Right lobe of liver (tissue), 6 donors: Measurements from ENCODE around the gene IGF2. TPM values are rescaled to one million over a fixed set of nuclear protein-coding genes. Genes with fewer than 3 reads are reported as not detected.
A peak's percentile ranks its signal among the peaks of the same experiment; 100 is the strongest.

Experiments
- ATAC-seq, 4 donors: fragments of 200-7000 bp; cut with Tn5 transposase; one replicate each; pipeline ENCODE4 v1.9.1; 2020; ENCODE audit warnings: mild to moderate bottlenecking in 4 of 4, moderate library complexity in 4 of 4
- DNase-seq, 3 donors: peaks; one replicate each; pipeline ENCODE4 v3.0.0-alpha.2; 2020
- H3K27ac ChIP-seq, 3 donors: fragments of 200-600 bp; one replicate each; pipeline ENCODE4 v1.8.0; 2022
- H3K27me3 ChIP-seq, 2 donors: fragments of 200-600 bp; one replicate each; pipeline ENCODE4 v1.8.0; 2022
- H3K36me3 ChIP-seq, 4 donors: fragments of 200-600 bp; sonication (generic) in 1 of 4; one replicate each; pipeline versions ENCODE4 v1.5.1 to v1.8.0; 2017 to 2022; ENCODE audit warnings: control low read depth in 1 of 4
- H3K4me1 ChIP-seq, 4 donors: fragments of 200-600 bp; sonication (generic) in 1 of 4; one replicate each; pipeline versions ENCODE4 v1.5.1 to v1.8.0; 2017 to 2022; ENCODE audit warnings: control low read depth in 1 of 4
- H3K4me3 ChIP-seq, 3 donors: fragments of 200-600 bp; one replicate each; pipeline ENCODE4 v1.8.0; 2022
- H3K9me3 ChIP-seq, 4 donors: fragments of 200-600 bp; sonication (generic) in 1 of 4; one replicate each; pipeline versions ENCODE4 v1.5.1 to v1.8.0; 2017 to 2022; ENCODE audit warnings: control low read depth in 1 of 4
- CTCF ChIP-seq, 4 donors: fragments of 200-600 bp in 3 of 4; fragments of 450-650 bp in 1 of 4; IDR thresholded peaks; one replicate each; pipeline versions ENCODE4 v1.5.1 to v1.8.0; 2016 to 2022; ENCODE audit warnings: antibody characterized with exemption in 4 of 4, mild to moderate bottlenecking in 2 of 4
- POLR2A ChIP-seq: fragments of 450-650 bp; IDR thresholded peaks from one replicate; pipeline ENCODE4 v1.6.1; 2017; ENCODE audit warnings: antibody characterized with exemption, mild to moderate bottlenecking
- WGBS: methylation state at CpG from one replicate; pipeline ENCODE4 v1.1.6; 2018; ENCODE audit warnings: low coverage, low lambda C conversion rate; ENCODE audit not compliant: insufficient coverage; ENCODE audit errors: missing lambda C conversion rate; 5-methylcytosine and 5-hydroxymethylcytosine counted together
- intact Hi-C, 2 donors: fragments of 100-400 bp; cut with DNase I; formaldehyde crosslinking; loops; one replicate each; pipeline versions ENCODE4 v1.11.2 to v1.14.1; 2022
- total RNA-seq, 6 experiments: library from RNA; depleted of rRNA in 2 of 6; stranded (reverse); fragments of >200 nt in 2 of 6; fragmentation: NEBNext Ultra II Directional in 3 of 6; extraction: Animal tissue kit (Norgen Biotek cat#: 25700) in 3 of 6; gene quantifications; one replicate each; pipeline versions ENCODE4 v1.1.0 to v1.2.4, GENCODE V29; 2016 to 2023
- donor health status: DM: no; HTN: yes; CAD: no.
- donor health status: DM: no; HTN: no; CAD: no.
- donor health status: DM: no; HTN: no; CAD: no.
- donor health status: DM: no; HTN: yes; CAD: no.
- donor health status: DM: no; HTN: yes; CAD: no.

Gene IGF2
- total RNA-seq, 6 experiments from 2014 or later, result 86.6 to 289 (median 177) TPM

- DNase-seq (peak; percentile 18 to 74 (median 39)), ATAC-seq (peak in 3 of 4 donors; percentile 20 to 41 (median 34))
- no peaks in the 10 kb centered on the region for H3K27me3 ChIP-seq
- peaks cover 0 to 35% (median 5%) of the 10 kb centered on the region in 4 donors for H3K4me1 ChIP-seq
- TF ChIP-seq CTCF (IDR thresholded peaks at IDR 0.05) (no peak), POLR2A (no peak)
- H3K27ac ChIP-seq, result no peak overlapping the region
- WGBS, result 21% methylated on average over 5 of the region's 26 CpGs
- H3K4me3 ChIP-seq, result no peak overlapping the region
- H3K36me3 ChIP-seq, result peaks cover 0 to 30% (median 14%) of the 10 kb centered on the region in 4 donors
- no peaks in the 10 kb centered on the region for H3K9me3 ChIP-seq
- intact Hi-C loops, result no loop called here
Observed at GRCh38 chr11:2135018-2135569, 4.1 kb downstream of the IGF2 start.

GRCh38 chr11:2134022-2135010, 4.9 kb downstream of the IGF2 start:
- Histone ChIP-seq H3K27me3 (no peaks in the 10 kb centered on the region), H3K4me1 (peaks cover 0 to 29% (median 5%) of the 10 kb centered on the region in 4 donors), H3K36me3 (peaks cover 0 to 31% (median 14%) of the 10 kb centered on the region in 4 donors), H3K4me3 (no peak overlapping the region), H3K9me3 (no peaks in the 10 kb centered on the region), H3K27ac (no peak overlapping the region)
- no peak for ATAC-seq
- intact Hi-C loops, result no loop called here
- TF ChIP-seq POLR2A (no peak), CTCF (IDR thresholded peaks at IDR 0.05) (no peak)
- DNase-seq, result peak; percentile 15 to 46 (median 39)
- WGBS, result 57% methylated on average over 7 of the region's 19 CpGs

- TF ChIP-seq CTCF (IDR thresholded peaks at IDR 0.05) (no peak), POLR2A (no peak)
- no peaks in the 10 kb centered on the region for H3K27me3 ChIP-seq
- H3K4me3 ChIP-seq, result no peak overlapping the region
- 53% methylated on average over 4 of the region's 33 CpGs for WGBS
- H3K9me3 ChIP-seq, result no peaks in the 10 kb centered on the region
- peak; percentile 21 to 55 (median 48) for DNase-seq
- H3K4me1 ChIP-seq, result peaks cover 0 to 29% (median 5%) of the 10 kb centered on the region in 4 donors
- peak in 3 of 4 donors; percentile 3 to 12 (median 10) for ATAC-seq
- no peak overlapping the region for H3K27ac ChIP-seq
- intact Hi-C loops, result no loop called here
- H3K36me3 ChIP-seq, result peaks cover 0 to 31% (median 14%) of the 10 kb centered on the region in 4 donors
Observed at GRCh38 chr11:2133241-2134021, 5.8 kb downstream of the IGF2 start.

GRCh38 chr11:2132874-2133240, 6.3 kb downstream of the IGF2 start:
- no peaks in the 10 kb centered on the region for H3K27me3 ChIP-seq
- H3K27ac ChIP-seq, result no peak overlapping the region
- WGBS, result 50% methylated on average over 5 of the region's 24 CpGs
- intact Hi-C loops, result no loop called here
- ATAC-seq, result no peak
- TF ChIP-seq POLR2A, result no peak
- no peak for TF ChIP-seq CTCF (IDR thresholded peaks at IDR 0.05)
- peak; percentile 19 to 59 (median 50) for DNase-seq
- peaks cover 0 to 31% (median 14%) of the 10 kb centered on the region in 4 donors for H3K36me3 ChIP-seq
- H3K4me1 ChIP-seq, result peaks cover 0 to 29% (median 5%) of the 10 kb centered on the region in 4 donors
- no peak overlapping the region for H3K4me3 ChIP-seq
- no peaks in the 10 kb centered on the region for H3K9me3 ChIP-seq
